HCT116 (cell line): ENCODE results near the gene ERGIC2. TPM values are rescaled to one million over a fixed set of nuclear protein-coding genes. Genes with fewer than 3 reads are reported as not detected.
A peak's percentile ranks its signal among the peaks of the same experiment; 100 is the strongest.

Source experiments
- ATAC-seq: fragments of 200-7000 bp; cut with Tn5 transposase; 2 replicates; pipeline ENCODE4 v1.9.1; 2020; ENCODE audit warnings: mild to moderate bottlenecking, moderate library complexity
- BruUV-seq: library from RNA; stranded (reverse); fragments of 400-500 nt; replicated peaks from 2 replicates; lab custom pipeline; 2021; lab: Mats Ljungman, UMichigan
- CTCF ChIA-PET: fragments of 300-600 bp; sonication (Branson Sonifier 250); formaldehyde crosslinking; loops from one replicate; lab custom pipeline; 2021; ENCODE audit warnings: antibody characterized with exemption; lab: Charles Lee
- POLR2A ChIA-PET: fragments of 300-600, 350-600 bp; sonication (Branson Sonifier 250); formaldehyde crosslinking; loops from one replicate; lab custom pipeline; 2021; ENCODE audit warnings: antibody characterized with exemption; lab: Charles Lee
- RAD21 ChIA-PET, 2 experiments: fragments of 300-600 bp; sonication (Branson Sonifier 250); formaldehyde crosslinking; loops; one replicate each; lab custom pipeline; 2023; ENCODE audit warnings: low total read pairs in 2 of 2; ENCODE audit not compliant: uncharacterized antibody in 2 of 2, unreplicated experiment in 2 of 2, low non-redundant PET in 1 of 2; lab: Charles Lee
- DNase-seq: peaks from one replicate; pipeline ENCODE4 v3.0.0-alpha.2; 2010; ENCODE audit warnings: low read depth, low spot score
- H2AFZ ChIP-seq: fragments of 200-600 bp; shearing (Covaris generic), sonication (generic); 2 replicates; pipeline ENCODE4 v1.6.1; 2017; ENCODE audit warnings: low read depth, mixed run types, mixed read lengths, antibody characterized with exemption, low read length; ENCODE audit not compliant: poor library complexity, severe bottlenecking
- H3K27ac ChIP-seq: 2 replicates; pipeline ENCODE4 v1.5.1; 2012; ENCODE audit warnings: low read depth, low read length
- H3K27me3 ChIP-seq: fragments of 200-600 bp; sonication (generic); 2 replicates; pipeline ENCODE4 v1.6.1; 2016; ENCODE audit warnings: mixed run types, low read length, mixed read lengths; ENCODE audit not compliant: insufficient read depth
- H3K36me3 ChIP-seq, 2 experiments: fragments of 200-500 bp in 1 of 2; fragments of 200-600 bp in 1 of 2; sonication (Bioruptor generic) in 1 of 2; sonication (generic) in 1 of 2; 2 replicates each; pipeline versions ENCODE4 v1.5.1 to v1.6.1; 2014 to 2016; ENCODE audit warnings: low read length in 2 of 2, inconsistent platforms in 1 of 2, mixed read lengths in 1 of 2, mixed run types in 1 of 2; ENCODE audit not compliant: insufficient read depth in 2 of 2, control insufficient read depth in 1 of 2
- H3K4me1 ChIP-seq, 2 experiments: fragments of 200-600 bp in 1 of 2; sonication (generic) in 1 of 2; 2 replicates each; pipeline versions ENCODE4 v1.5.1 to v1.6.1; 2012 to 2017; ENCODE audit warnings: low read length in 2 of 2, inconsistent platforms in 1 of 2, mild to moderate bottlenecking in 1 of 2, mixed read lengths in 1 of 2, mixed run types in 1 of 2, moderate library complexity in 1 of 2; ENCODE audit not compliant: insufficient read depth in 2 of 2, control insufficient read depth in 1 of 2
- H3K4me2 ChIP-seq: fragments of 200-600 bp; sonication (generic); 2 replicates; pipeline ENCODE4 v1.6.1; 2017; ENCODE audit warnings: mixed run types, low read length, mixed read lengths
- H3K4me3 ChIP-seq, 2 experiments: fragments of 200-600 bp in 1 of 2; sonication (generic) in 1 of 2; replicated peaks in 1 of 2; 2 replicates each; pipeline ENCODE4 v1.5.1; 2011 to 2016; ENCODE audit warnings: low read length in 2 of 2, control low read depth in 1 of 2, low read depth in 1 of 2, mild to moderate bottlenecking in 1 of 2, mixed read lengths in 1 of 2, mixed run types in 1 of 2
- H3K79me2 ChIP-seq: fragments of 200-600 bp; sonication (generic); 2 replicates; pipeline ENCODE4 v1.6.1; 2017; ENCODE audit warnings: mild to moderate bottlenecking, mixed run types, low read length, moderate library complexity, mixed read lengths; ENCODE audit not compliant: insufficient read depth
- H3K9ac ChIP-seq: fragments of 200-600 bp; sonication (generic); 2 replicates; pipeline ENCODE4 v1.6.1; 2016; ENCODE audit warnings: low read length, mixed read lengths
- H3K9me2 ChIP-seq: fragments of 200-600 bp; sonication (generic), shearing (Covaris generic); 2 replicates; pipeline ENCODE4 v1.6.1; 2017; ENCODE audit warnings: mixed run types, mild to moderate bottlenecking, moderate library complexity; ENCODE audit not compliant: insufficient read depth
- H3K9me3 ChIP-seq, 2 experiments: fragments of 200-500 bp in 1 of 2; fragments of 200-600 bp in 1 of 2; sonication (Bioruptor generic) in 1 of 2; sonication (generic) in 1 of 2; 2 replicates each; pipeline ENCODE4 v1.6.1; 2014 to 2017; ENCODE audit warnings: low read length in 2 of 2, mixed read lengths in 2 of 2, inconsistent platforms in 1 of 2, low read depth in 1 of 2, mild to moderate bottlenecking in 1 of 2, mixed run types in 1 of 2, moderate library complexity in 1 of 2; ENCODE audit not compliant: control insufficient read depth in 1 of 2, insufficient read depth in 1 of 2
- H4K20me1 ChIP-seq: fragments of 200-600 bp; sonication (generic), shearing (Covaris generic); 2 replicates; pipeline ENCODE4 v1.6.1; 2017; ENCODE audit warnings: mixed run types, mild to moderate bottlenecking, moderate library complexity; ENCODE audit not compliant: insufficient read depth
- ATF3 ChIP-seq: IDR thresholded peaks from 2 replicates; pipeline ENCODE4 v1.6.1; 2012
- CTCF ChIP-seq, 3 experiments: fragments of 200-600 bp in 1 of 3; sonication (generic) in 1 of 3; IDR thresholded peaks in 2 of 3; conservative IDR thresholded peaks in 1 of 3; 2 replicates each; pipeline ENCODE4 v1.5.1; 2012 to 2017; ENCODE audit warnings: low read depth in 2 of 3, low read length in 2 of 3, antibody characterized with exemption in 1 of 3, borderline replicate concordance in 1 of 3, control low read depth in 1 of 3, mild to moderate bottlenecking in 1 of 3, mixed read lengths in 1 of 3, mixed run types in 1 of 3, moderate library complexity in 1 of 3; ENCODE audit not compliant: insufficient read depth in 1 of 3
- EZH2 ChIP-seq: fragments of 200-600 bp; sonication (generic); IDR thresholded peaks from 2 replicates; pipeline ENCODE4 v1.6.1; 2017; ENCODE audit warnings: antibody characterized with exemption, mixed run types
- EZH2phosphoT487 ChIP-seq: fragments of 200-600 bp; IDR thresholded peaks from 2 replicates; pipeline ENCODE4 v1.6.1; 2018; ENCODE audit warnings: antibody characterized with exemption, borderline replicate concordance
- FOSL1 ChIP-seq: IDR thresholded peaks from 2 replicates; pipeline ENCODE4 v1.6.1; 2012; ENCODE audit warnings: low read depth
- POLR2AphosphoS5 ChIP-seq: IDR thresholded peaks from 2 replicates; pipeline ENCODE4 v1.6.1; 2011; ENCODE audit warnings: mild to moderate bottlenecking, low read depth, low read length, moderate library complexity
- REST ChIP-seq: IDR thresholded peaks from 2 replicates; pipeline ENCODE4 v1.6.1; 2012; ENCODE audit warnings: low read depth
- SIN3A ChIP-seq: IDR thresholded peaks from 2 replicates; pipeline ENCODE4 v1.6.1; 2012; ENCODE audit warnings: low read depth
- SRF ChIP-seq: IDR thresholded peaks from 2 replicates; pipeline ENCODE4 v1.6.1; 2012; ENCODE audit warnings: low read depth
- TCF7L2 ChIP-seq: IDR thresholded peaks from 2 replicates; pipeline ENCODE4 v1.7.0; 2011; ENCODE audit warnings: borderline replicate concordance, inconsistent platforms; ENCODE audit not compliant: insufficient read depth, insufficient read length; ENCODE audit errors: extremely low read depth
- YY1 ChIP-seq: IDR thresholded peaks from 2 replicates; pipeline ENCODE4 v1.6.1; 2011; ENCODE audit warnings: low read length, low read depth, moderate library complexity, mild to moderate bottlenecking; ENCODE audit not compliant: insufficient replicate concordance; ENCODE audit errors: extremely low read depth
- intact Hi-C: fragments of 100-400 bp; cut with micrococcal nuclease; formaldehyde crosslinking; loops from 2 replicates; pipeline ENCODE4 v1.10.0; 2022
- total RNA-seq: library from RNA; stranded (reverse); gene quantifications from one replicate; pipeline ENCODE4 v1.2.1, GENCODE V29; 2021; ENCODE audit not compliant: unreplicated experiment

The ERGIC2 gene
- total RNA-seq, 1 experiment from 2014 or later = 71.1 TPM

GRCh38 chr12:29382251-29382650, 1.3 kb upstream of the ERGIC2 start:
- DNase-seq = no peak
- no peak overlapping the region for H3K4me2 ChIP-seq
- no peak overlapping the region for H3K4me3 ChIP-seq
- H2AFZ ChIP-seq = peak overlapping the region; percentile 77
- RAD21 ChIA-PET = no interaction called here
- H3K79me2 ChIP-seq = peaks cover 37% of the 10 kb centered on the region
- no peaks in the 10 kb centered on the region for H3K9me3 ChIP-seq
- TF ChIP-seq REST (no peak), SIN3A (no peak), FOSL1 (no peak), ATF3 (no peak), EZH2 (no peak), SRF (no peak), POLR2AphosphoS5 (no peak), TCF7L2 (no peak), CTCF (IDR thresholded peaks at IDR 0.05 in 2 of 3, conservative IDR thresholded peaks at IDR 0.05 in 1 of 3; ENCODE audit: borderline replicate concordance in 1 of 3, insufficient read depth in 1 of 3, low read depth in 2 of 3, low read length in 2 of 3) (no peak), YY1 (no peak), EZH2phosphoT487 (no peak)
- TF ChIP-seq, all 23 proteins: peak for 0
- peaks cover 4 to 17% of the 10 kb centered on the region in 2 experiments; a peak in 3 of 4 replicates for H3K4me1 ChIP-seq
- no peak overlapping the region for H3K9ac ChIP-seq
- no peaks in the 10 kb centered on the region for H3K27me3 ChIP-seq
- peaks cover 0 to 5% of the 10 kb centered on the region in 2 experiments; a peak in 2 of 4 replicates for H3K36me3 ChIP-seq
- no peaks in the 10 kb centered on the region for H3K9me2 ChIP-seq
- POLR2A ChIA-PET = no interaction called here
- no TSS peak for BruUV-seq
- CTCF ChIA-PET = no interaction called here
- no peak for ATAC-seq
- H4K20me1 ChIP-seq = no peaks in the 10 kb centered on the region; the same call in 1 of the 2 replicates
- intact Hi-C loops = no loop called here
- no peak overlapping the region for H3K27ac ChIP-seq
